HG03139 (cell line): ENCODE data around the gene FCHO2.

Experiments used
- ATAC-seq: cut with Tn5 transposase; IDR thresholded peaks from one replicate; pipeline ENCODE4 v1.9.1; 2021; ENCODE audit not compliant: unreplicated experiment

FCHO2 gene

GRCh38 chr5:73030531-73030930 lies 74.7 kb downstream of the FCHO2 start:
- no peak for ATAC-seq

- ATAC-seq: no peak
Measured at GRCh38 chr5:73030995-73031394, 75.2 kb downstream of the FCHO2 start.

GRCh38 chr5:73031839-73032238 lies 76.0 kb downstream of the FCHO2 start:
- ATAC-seq: no peak

GRCh38 chr5:73032635-73033034 lies 76.8 kb downstream of the FCHO2 start:
- ATAC-seq: no peak

- ATAC-seq: no peak
Measured at GRCh38 chr5:73037545-73037944, 81.7 kb downstream of the FCHO2 start.

GRCh38 chr5:73039082-73039481 lies 83.2 kb downstream of the FCHO2 start:
- no peak for ATAC-seq

- ATAC-seq: no peak
Measured at GRCh38 chr5:73042993-73043392, 87.2 kb downstream of the FCHO2 start.

- ATAC-seq: no peak
Measured at GRCh38 chr5:73044546-73044945, 88.7 kb downstream of the FCHO2 start.

- ATAC-seq: no peak
Measured at GRCh38 chr5:73045623-73046022, 89.8 kb downstream of the FCHO2 start.

- no peak for ATAC-seq
Measured at GRCh38 chr5:73061593-73061992, 105.8 kb downstream of the FCHO2 start.

- no peak for ATAC-seq
Measured at GRCh38 chr5:73066466-73066865, 110.6 kb downstream of the FCHO2 start.

- ATAC-seq: no peak
Measured at GRCh38 chr5:73067213-73067612, 111.4 kb downstream of the FCHO2 start.

GRCh38 chr5:73081093-73081492 lies 125.3 kb downstream of the FCHO2 start:
- no peak for ATAC-seq

- no peak for ATAC-seq
Measured at GRCh38 chr5:73088026-73088425, 132.2 kb downstream of the FCHO2 start.

GRCh38 chr5:73093943-73094342 lies 138.1 kb downstream of the FCHO2 start:
- ATAC-seq: no peak

GRCh38 chr5:73094415-73094814 lies 138.6 kb downstream of the FCHO2 start:
- no peak for ATAC-seq

GRCh38 chr5:73095564-73096238 lies 139.9 kb downstream of the FCHO2 start:
- ATAC-seq: no peak

GRCh38 chr5:73096239-73096575 lies 140.4 kb downstream of the FCHO2 start:
- no peak for ATAC-seq

- no peak for ATAC-seq
Measured at GRCh38 chr5:73097740-73098139, 141.9 kb downstream of the FCHO2 start.

- ATAC-seq: no peak
Measured at GRCh38 chr5:73100109-73100508, 144.3 kb downstream of the FCHO2 start.

GRCh38 chr5:73103870-73104299 lies 148.0 kb downstream of the FCHO2 start:
- ATAC-seq: no peak

GRCh38 chr5:73104326-73104725 lies 148.5 kb downstream of the FCHO2 start:
- no peak for ATAC-seq

- ATAC-seq: no peak
Measured at GRCh38 chr5:73106335-73106734, 150.5 kb downstream of the FCHO2 start.
